ENCODE measurements around the gene CELF2.

CELF2 gene

GRCh38 chr10:11275651-11276050 lies 258.0 kb downstream of the CELF2 start:
- no peak for TF ChIP-seq EZH2phosphoT487 (conservative IDR thresholded peaks at IDR 0.05; ENCODE audit: low read length)
- TF ChIP-seq, protein P1, sequence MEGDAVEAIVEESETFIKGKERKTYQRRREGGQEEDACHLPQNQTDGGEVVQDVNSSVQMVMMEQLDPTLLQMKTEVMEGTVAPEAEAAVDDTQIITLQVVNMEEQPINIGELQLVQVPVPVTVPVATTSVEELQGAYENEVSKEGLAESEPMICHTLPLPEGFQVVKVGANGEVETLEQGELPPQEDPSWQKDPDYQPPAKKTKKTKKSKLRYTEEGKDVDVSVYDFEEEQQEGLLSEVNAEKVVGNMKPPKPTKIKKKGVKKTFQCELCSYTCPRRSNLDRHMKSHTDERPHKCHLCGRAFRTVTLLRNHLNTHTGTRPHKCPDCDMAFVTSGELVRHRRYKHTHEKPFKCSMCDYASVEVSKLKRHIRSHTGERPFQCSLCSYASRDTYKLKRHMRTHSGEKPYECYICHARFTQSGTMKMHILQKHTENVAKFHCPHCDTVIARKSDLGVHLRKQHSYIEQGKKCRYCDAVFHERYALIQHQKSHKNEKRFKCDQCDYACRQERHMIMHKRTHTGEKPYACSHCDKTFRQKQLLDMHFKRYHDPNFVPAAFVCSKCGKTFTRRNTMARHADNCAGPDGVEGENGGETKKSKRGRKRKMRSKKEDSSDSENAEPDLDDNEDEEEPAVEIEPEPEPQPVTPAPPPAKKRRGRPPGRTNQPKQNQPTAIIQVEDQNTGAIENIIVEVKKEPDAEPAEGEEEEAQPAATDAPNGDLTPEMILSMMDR (IDR thresholded peaks at IDR 0.05; ENCODE audit: insufficient read depth, low read length, poor library complexity, severe bottlenecking): no peak
- H3K9ac ChIP-seq (ENCODE audit: low read length): no peak overlapping the region
- no peaks in the 10 kb centered on the region for H3K36me3 ChIP-seq (ENCODE audit: low read length)
- no peaks in the 10 kb centered on the region for H3K27me3 ChIP-seq (ENCODE audit: low read length)
- H3K27ac ChIP-seq (ENCODE audit: low read depth, low read length): no peak overlapping the region
- H3K9me3 ChIP-seq (ENCODE audit: insufficient read depth, low read length): no peaks in the 10 kb centered on the region
- no peaks in the 10 kb centered on the region for H3K9me2 ChIP-seq (replicated peaks; ENCODE audit: insufficient read depth, low read length)
- H3K4me2 ChIP-seq (ENCODE audit: low read depth, low read length, poor library complexity, severe bottlenecking): no peak overlapping the region
- H2AFZ ChIP-seq (ENCODE audit: low read depth, low read length, severe bottlenecking): no peak overlapping the region
- no peak overlapping the region for H3K4me3 ChIP-seq (ENCODE audit: insufficient read depth, low read length, poor library complexity, severe bottlenecking)
- no peaks in the 10 kb centered on the region for H3K79me2 ChIP-seq (ENCODE audit: insufficient read depth, low read length)
- no peaks in the 10 kb centered on the region for H4K20me1 ChIP-seq (ENCODE audit: low read depth, low read length)
- no peaks in the 10 kb centered on the region for H3F3A ChIP-seq (ENCODE audit: insufficient read depth)

DNA sequence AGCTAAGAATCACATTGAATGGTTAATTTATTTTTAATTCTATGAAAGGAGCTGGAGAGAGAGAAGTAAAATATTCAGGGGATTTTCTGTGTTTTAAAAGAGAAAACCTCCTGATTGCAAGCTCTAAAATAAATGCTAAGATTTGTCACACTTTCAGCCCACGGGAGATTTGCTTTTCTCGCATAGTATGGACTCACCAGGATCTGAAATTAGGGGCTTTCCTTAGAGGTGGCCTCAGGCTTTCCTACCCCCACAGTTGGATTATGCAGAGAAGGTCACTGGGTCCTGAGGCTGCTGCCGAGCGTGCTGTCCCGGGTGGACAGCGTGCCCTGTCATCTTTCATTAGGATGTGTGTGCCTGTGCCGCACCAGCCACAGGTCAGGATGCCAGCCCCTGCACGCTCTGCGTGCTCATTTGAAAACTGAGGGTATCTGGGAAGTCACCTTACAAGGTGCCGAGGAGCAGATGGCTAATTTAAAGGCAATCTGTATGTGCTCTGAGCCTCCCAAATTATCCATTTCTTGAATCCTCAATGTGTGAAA lies 258.8 kb downstream of the CELF2 start:
- Histone ChIP-seq H4K20me1 (ENCODE audit: low read depth, low read length) (no peaks in the 10 kb centered on the region), H3F3A (ENCODE audit: insufficient read depth) (no peaks in the 10 kb centered on the region), H3K4me2 (ENCODE audit: low read depth, low read length, poor library complexity, severe bottlenecking) (no peak overlapping the region), H3K9me3 (ENCODE audit: insufficient read depth, low read length) (no peaks in the 10 kb centered on the region), H3K27me3 (ENCODE audit: low read length) (no peaks in the 10 kb centered on the region), H2AFZ (ENCODE audit: low read depth, low read length, severe bottlenecking) (no peak overlapping the region), H3K9ac (ENCODE audit: low read length) (no peak overlapping the region), H3K27ac (ENCODE audit: low read depth, low read length) (no peak overlapping the region), H3K4me3 (ENCODE audit: insufficient read depth, low read length, poor library complexity, severe bottlenecking) (no peak overlapping the region), H3K36me3 (ENCODE audit: low read length) (no peaks in the 10 kb centered on the region), H3K9me2 (replicated peaks; ENCODE audit: insufficient read depth, low read length) (no peaks in the 10 kb centered on the region), H3K79me2 (ENCODE audit: insufficient read depth, low read length) (no peaks in the 10 kb centered on the region)
- TF ChIP-seq, protein P1 (IDR thresholded peaks at IDR 0.05; ENCODE audit: insufficient read depth, low read length, poor library complexity, severe bottlenecking): no peak
- no peak for TF ChIP-seq EZH2phosphoT487 (conservative IDR thresholded peaks at IDR 0.05; ENCODE audit: low read length)

GRCh38 chr10:11279314-11279713 lies 261.6 kb downstream of the CELF2 start:
- H3K9ac ChIP-seq (ENCODE audit: low read length): no peak overlapping the region
- no peaks in the 10 kb centered on the region for H3F3A ChIP-seq (ENCODE audit: insufficient read depth)
- H3K9me3 ChIP-seq (ENCODE audit: insufficient read depth, low read length): no peaks in the 10 kb centered on the region
- no peaks in the 10 kb centered on the region for H4K20me1 ChIP-seq (ENCODE audit: low read depth, low read length)
- no peak overlapping the region for H3K4me3 ChIP-seq (ENCODE audit: insufficient read depth, low read length, poor library complexity, severe bottlenecking)
- no peaks in the 10 kb centered on the region for H3K79me2 ChIP-seq (ENCODE audit: insufficient read depth, low read length)
- no peaks in the 10 kb centered on the region for H3K27me3 ChIP-seq (ENCODE audit: low read length)
- TF ChIP-seq, protein P1 (IDR thresholded peaks at IDR 0.05; ENCODE audit: insufficient read depth, low read length, poor library complexity, severe bottlenecking): no peak
- TF ChIP-seq EZH2phosphoT487 (conservative IDR thresholded peaks at IDR 0.05; ENCODE audit: low read length): no peak
- H2AFZ ChIP-seq (ENCODE audit: low read depth, low read length, severe bottlenecking): no peak overlapping the region
- no peak overlapping the region for H3K4me2 ChIP-seq (ENCODE audit: low read depth, low read length, poor library complexity, severe bottlenecking)
- no peaks in the 10 kb centered on the region for H3K9me2 ChIP-seq (replicated peaks; ENCODE audit: insufficient read depth, low read length)
- H3K36me3 ChIP-seq (ENCODE audit: low read length): no peaks in the 10 kb centered on the region
- H3K27ac ChIP-seq (ENCODE audit: low read depth, low read length): no peak overlapping the region

All from SU-DHL-6 (cell line).